GM23248 (cell line): ENCODE data around the gene MAPK8IP1. TPM values are rescaled to one million over a fixed set of nuclear protein-coding genes. Genes with fewer than 3 reads are reported as not detected.

Source experiments
- DNase-seq: peaks from one replicate; pipeline ENCODE4 v3.0.0-alpha.2; 2015
- H2AFZ ChIP-seq: fragments of 200-600 bp; sonication (generic); 2 replicates; pipeline ENCODE4 v1.6.1; 2016; ENCODE audit warnings: antibody characterized with exemption
- H3F3A ChIP-seq: fragments of 200-600 bp; sonication (generic); 2 replicates; pipeline ENCODE4 v1.6.1; 2016; ENCODE audit warnings: mild to moderate bottlenecking, antibody characterized with exemption, mixed run types; ENCODE audit not compliant: insufficient read depth
- H3K27ac ChIP-seq: fragments of 200-600 bp; sonication (generic); 2 replicates; pipeline ENCODE4 v1.5.1; 2016; ENCODE audit warnings: mild to moderate bottlenecking
- H3K27me3 ChIP-seq: fragments of 200-600 bp; sonication (generic); replicated peaks from 2 replicates; pipeline ENCODE4 v1.6.1; 2016; ENCODE audit warnings: mild to moderate bottlenecking; ENCODE audit not compliant: insufficient read depth
- H3K36me3 ChIP-seq: fragments of 200-600 bp; sonication (generic); 2 replicates; pipeline ENCODE4 v1.6.1; 2016; ENCODE audit warnings: low read depth, mild to moderate bottlenecking
- H3K4me1 ChIP-seq: fragments of 200-600 bp; sonication (generic); 2 replicates; pipeline ENCODE4 v1.6.1; 2016; ENCODE audit warnings: mild to moderate bottlenecking; ENCODE audit not compliant: insufficient read depth
- H3K4me2 ChIP-seq: fragments of 200-600 bp; sonication (generic); one replicate; pipeline ENCODE4 v1.6.1; 2016; ENCODE audit warnings: mild to moderate bottlenecking; ENCODE audit not compliant: unreplicated experiment
- H3K4me3 ChIP-seq: fragments of 200-600 bp; sonication (generic); 2 replicates; pipeline ENCODE4 v1.5.1; 2016; ENCODE audit warnings: mild to moderate bottlenecking
- H3K79me2 ChIP-seq: fragments of 200-600 bp; sonication (generic); 2 replicates; pipeline ENCODE4 v1.6.1; 2016; ENCODE audit warnings: mild to moderate bottlenecking; ENCODE audit not compliant: insufficient read depth
- H3K9ac ChIP-seq: fragments of 200-600 bp; sonication (generic); 2 replicates; pipeline ENCODE4 v1.6.1; 2016; ENCODE audit warnings: mild to moderate bottlenecking
- H3K9me2 ChIP-seq: fragments of 200-600 bp; sonication (generic); 2 replicates; pipeline ENCODE4 v1.6.1; 2016; ENCODE audit warnings: mixed run types, mild to moderate bottlenecking, moderate library complexity; ENCODE audit not compliant: insufficient read depth
- H3K9me3 ChIP-seq: fragments of 200-600 bp; sonication (generic); one replicate; pipeline ENCODE4 v1.6.1; 2017; ENCODE audit warnings: low read depth
- H4K20me1 ChIP-seq: fragments of 200-600 bp; sonication (generic); 2 replicates; pipeline ENCODE4 v1.6.0; 2016; ENCODE audit not compliant: insufficient read depth
- EZH2 ChIP-seq: fragments of 200-600 bp; sonication (generic); IDR thresholded peaks from 2 replicates; pipeline ENCODE4 v1.6.1; 2018; ENCODE audit warnings: antibody characterized with exemption, mild to moderate bottlenecking; ENCODE audit not compliant: insufficient read depth, poor library complexity, severe bottlenecking
- EZH2phosphoT487 ChIP-seq: fragments of 200-600 bp; sonication (generic); IDR thresholded peaks from 2 replicates; pipeline ENCODE4 v1.6.1; 2018; ENCODE audit warnings: antibody characterized with exemption, moderate library complexity, mild to moderate bottlenecking, low read depth; ENCODE audit not compliant: insufficient read depth
- WGBS, 2 experiments: methylation state at CpG; one replicate each; pipeline ENCODE4 v1.1.6; 2015 to 2017; ENCODE audit warnings: low lambda C conversion rate in 2 of 2, low coverage in 1 of 2; ENCODE audit errors: missing lambda C conversion rate in 2 of 2; 5-methylcytosine and 5-hydroxymethylcytosine counted together
- in situ Hi-C: fragments of 300-500 bp; cut with MboI; formaldehyde crosslinking; loops from 2 replicates; pipeline ENCODE4 v1.15.0; 2020
- polyA plus RNA-seq: library from polyadenylated mRNA; unstranded; fragments of >200 nt; fragmentation: Nextera tagmentation; extraction: Ambion mirVana; gene quantifications from 2 replicates; pipeline ENCODE4 v1.2.1, GENCODE V29; 2016
- total RNA-seq: library from RNA; depleted of rRNA; stranded (reverse); fragments of >200 nt; shearing (Covaris generic); gene quantifications from 2 replicates; pipeline ENCODE4 v1.2.3, GENCODE V29; 2014

The MAPK8IP1 gene
- total and polyA plus RNA-seq, 2 experiments from 2014 or later: 1.8 to 9.5 TPM

DNA sequence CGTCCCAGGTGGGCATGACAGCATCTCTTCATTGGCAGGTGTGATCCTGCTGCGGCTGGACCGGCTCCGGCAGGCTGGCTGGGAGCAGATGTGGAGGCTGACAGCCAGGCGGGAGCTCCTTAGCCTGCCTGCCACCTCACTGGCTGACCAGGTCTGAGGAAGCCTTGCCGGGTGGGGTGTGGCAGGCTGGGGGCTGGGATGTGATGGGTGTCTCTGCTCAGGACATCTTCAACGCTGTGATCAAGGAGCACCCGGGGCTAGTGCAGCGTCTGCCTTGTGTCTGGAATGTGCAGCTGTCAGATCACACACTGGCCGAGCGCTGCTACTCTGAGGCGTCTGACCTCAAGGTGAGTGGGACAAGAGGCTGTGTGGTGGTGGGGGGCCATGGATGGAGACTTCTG lies 40.5 kb downstream of the MAPK8IP1 start:
- Histone ChIP-seq H3K79me2 (no peaks in the 10 kb centered on the region), H3K4me2 (no peak overlapping the region), H3K4me1 (no peaks in the 10 kb centered on the region), H3F3A (no peaks in the 10 kb centered on the region), H3K4me3 (no peak overlapping the region), H3K9me3 (no peaks in the 10 kb centered on the region), H4K20me1 (no peaks in the 10 kb centered on the region), H3K27ac (no peak overlapping the region), H2AFZ (no peak overlapping the region), H3K27me3 (peaks cover 12% of the 10 kb centered on the region), H3K9ac (no peak overlapping the region), H3K9me2 (no peaks in the 10 kb centered on the region), H3K36me3 (no peaks in the 10 kb centered on the region)
- in situ Hi-C loops: no loop called here
- 43 to 52% methylated on average over 10 to 12 of the region's 12 CpGs for WGBS, 2 experiments
- DNase-seq: no peak
- TF ChIP-seq EZH2phosphoT487 (no peak), EZH2 (no peak)

DNA sequence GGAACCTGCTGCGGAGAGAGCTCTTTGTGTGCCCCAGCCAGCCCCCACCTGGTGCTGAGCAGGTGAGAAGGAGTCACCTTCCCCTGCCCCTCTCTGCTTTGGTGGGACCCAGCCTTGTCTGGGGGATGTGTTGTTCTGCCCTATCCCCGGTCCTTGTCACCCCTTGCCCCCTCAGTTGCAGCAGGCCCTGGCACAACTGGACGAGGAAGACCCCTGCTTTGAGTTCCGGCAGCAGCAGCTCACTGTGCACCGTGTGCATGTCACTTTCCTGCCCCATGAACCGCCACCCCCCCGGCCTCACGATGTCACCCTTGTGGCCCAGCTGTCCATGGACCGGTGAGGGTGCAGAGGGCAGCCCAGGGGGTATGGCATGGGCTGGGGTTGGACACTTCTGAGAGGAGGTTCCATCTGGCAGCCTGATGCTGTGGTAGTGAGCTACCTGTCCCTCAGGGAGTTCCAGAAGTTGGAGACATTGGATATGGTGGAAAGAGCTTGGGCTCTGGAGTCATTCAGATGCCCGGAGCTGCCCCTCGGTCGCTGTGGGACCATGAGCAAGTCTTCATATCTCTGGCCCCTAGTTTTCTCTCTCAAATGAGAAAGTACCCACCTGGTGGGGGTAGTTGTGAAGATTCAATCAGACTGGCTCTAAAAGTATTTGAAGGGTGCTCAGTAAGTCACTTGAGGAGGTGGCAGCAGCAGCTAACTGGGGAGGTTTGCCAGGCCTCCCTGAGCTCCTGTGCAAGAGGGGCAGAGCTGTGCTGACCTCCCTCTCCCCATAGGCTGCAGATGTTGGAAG lies 41.3 kb downstream of the MAPK8IP1 start:
- Histone ChIP-seq H3K4me1 (no peaks in the 10 kb centered on the region), H3K79me2 (no peaks in the 10 kb centered on the region), H3F3A (no peaks in the 10 kb centered on the region), H3K36me3 (no peaks in the 10 kb centered on the region), H3K27me3 (peaks cover 12% of the 10 kb centered on the region), H3K9me2 (no peaks in the 10 kb centered on the region), H4K20me1 (no peaks in the 10 kb centered on the region), H3K27ac (no peak overlapping the region), H3K9me3 (no peaks in the 10 kb centered on the region), H3K9ac (no peak overlapping the region), H2AFZ (no peak overlapping the region), H3K4me2 (no peak overlapping the region), H3K4me3 (no peak overlapping the region)
- no peak for TF ChIP-seq EZH2
- no peak for TF ChIP-seq EZH2phosphoT487
- 71 to 72% methylated on average over 11 to 12 of the region's 12 CpGs for WGBS, 2 experiments
- no peak for DNase-seq
- in situ Hi-C loops: no loop called here

GRCh38 chr11:45927332-45927683 lies 41.9 kb downstream of the MAPK8IP1 start:
- Histone ChIP-seq H3K9ac (no peak overlapping the region), H3K79me2 (no peaks in the 10 kb centered on the region), H4K20me1 (no peaks in the 10 kb centered on the region), H3K4me3 (no peak overlapping the region), H3F3A (no peaks in the 10 kb centered on the region), H3K4me2 (no peak overlapping the region), H3K9me3 (no peaks in the 10 kb centered on the region), H3K27ac (no peak overlapping the region), H3K36me3 (no peaks in the 10 kb centered on the region), H3K4me1 (no peaks in the 10 kb centered on the region), H3K9me2 (no peaks in the 10 kb centered on the region), H3K27me3 (peaks cover 12% of the 10 kb centered on the region), H2AFZ (no peak overlapping the region)
- in situ Hi-C loops: no loop called here
- 69 to 72% methylated on average over 13 to 15 of the region's 15 CpGs for WGBS, 2 experiments
- no peak for DNase-seq
- TF ChIP-seq EZH2: no peak
- TF ChIP-seq EZH2phosphoT487: no peak

- H3K27me3 ChIP-seq: peaks cover 7% of the 10 kb centered on the region
- in situ Hi-C loops: no loop called here
- no peak overlapping the region for H2AFZ ChIP-seq
- DNase-seq: no peak
- no peaks in the 10 kb centered on the region for H3K9me3 ChIP-seq
- H4K20me1 ChIP-seq: no peaks in the 10 kb centered on the region
- no peaks in the 10 kb centered on the region for H3K4me1 ChIP-seq
- no peaks in the 10 kb centered on the region for H3K36me3 ChIP-seq
- H3K9ac ChIP-seq: no peak overlapping the region
- WGBS, 2 experiments: 82 to 86% methylated on average over 27 of the region's 27 CpGs
- H3K4me2 ChIP-seq: no peak overlapping the region
- TF ChIP-seq EZH2phosphoT487: no peak
- TF ChIP-seq EZH2: no peak
- H3K27ac ChIP-seq: no peak overlapping the region
- no peaks in the 10 kb centered on the region for H3F3A ChIP-seq
- H3K4me3 ChIP-seq: no peak overlapping the region
- H3K9me2 ChIP-seq: no peaks in the 10 kb centered on the region
- H3K79me2 ChIP-seq: no peaks in the 10 kb centered on the region
These were observed 42.4 kb downstream of the MAPK8IP1 start for GRCh38 chr11:45927684-45928413.
